HG03354 (cell line): ENCODE results near the gene FRAS1.
"Not testable (repeated sequence)": the region's sequence is repeated elsewhere in the genome, so short reads cannot be mapped to it uniquely, and the experiment has no call there.

Experiments used
- ATAC-seq: cut with Tn5 transposase; IDR thresholded peaks from one replicate; pipeline ENCODE4 v1.9.1; 2021; ENCODE audit warnings: mild to moderate bottlenecking; ENCODE audit not compliant: unreplicated experiment, poor library complexity, severe bottlenecking

The FRAS1 gene

GRCh38 chr4:78095081-78095480 is 38.0 kb downstream of the FRAS1 start:
- ATAC-seq = no peak

GRCh38 chr4:78099058-78099457 is 41.9 kb downstream of the FRAS1 start:
- no peak for ATAC-seq

DNA sequence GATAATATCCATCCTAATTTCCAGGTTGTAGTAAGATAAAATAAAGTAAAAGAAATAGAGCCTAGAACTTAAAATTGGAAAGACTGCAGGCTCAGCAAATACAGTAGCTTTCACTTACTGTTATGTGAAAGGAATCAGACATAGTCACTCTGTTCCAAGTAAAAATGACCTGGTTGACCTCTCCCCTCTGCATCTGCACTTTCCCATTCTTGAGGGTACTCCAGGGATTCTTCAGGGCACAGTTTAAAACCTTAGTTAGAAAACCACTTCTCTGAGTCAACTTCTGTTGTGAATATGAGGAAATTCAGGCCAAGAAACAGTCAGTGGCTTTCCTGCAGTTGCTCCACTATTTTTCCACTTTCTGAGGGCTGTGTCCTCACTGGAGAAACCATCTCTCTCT is 42.9 kb downstream of the FRAS1 start:
- ATAC-seq = no peak

DNA sequence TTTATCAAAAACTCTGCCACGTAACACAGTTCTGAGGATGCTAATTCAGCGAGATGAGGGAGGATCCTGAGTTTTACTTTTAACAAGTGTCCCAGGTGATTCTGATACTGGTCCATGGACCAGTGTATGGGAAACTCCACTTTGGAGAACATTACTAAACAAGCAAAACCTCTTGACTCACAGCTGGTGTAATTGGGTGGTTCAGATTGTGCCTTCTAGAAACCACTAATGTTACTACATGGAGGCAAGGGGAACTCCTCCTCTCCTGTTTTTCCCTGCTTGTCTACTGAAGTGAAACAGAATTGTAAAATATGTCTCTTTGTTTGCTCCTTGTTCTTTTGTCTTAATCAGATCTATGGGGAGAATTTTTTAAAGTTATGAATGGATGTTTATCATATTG is 62.6 kb downstream of the FRAS1 start:
- ATAC-seq = no peak

- no peak for ATAC-seq
Observed at GRCh38 chr4:78120144-78120880, 63.2 kb downstream of the FRAS1 start.

- no peak for ATAC-seq
Observed at GRCh38 chr4:78121338-78121904, 64.3 kb downstream of the FRAS1 start.

DNA sequence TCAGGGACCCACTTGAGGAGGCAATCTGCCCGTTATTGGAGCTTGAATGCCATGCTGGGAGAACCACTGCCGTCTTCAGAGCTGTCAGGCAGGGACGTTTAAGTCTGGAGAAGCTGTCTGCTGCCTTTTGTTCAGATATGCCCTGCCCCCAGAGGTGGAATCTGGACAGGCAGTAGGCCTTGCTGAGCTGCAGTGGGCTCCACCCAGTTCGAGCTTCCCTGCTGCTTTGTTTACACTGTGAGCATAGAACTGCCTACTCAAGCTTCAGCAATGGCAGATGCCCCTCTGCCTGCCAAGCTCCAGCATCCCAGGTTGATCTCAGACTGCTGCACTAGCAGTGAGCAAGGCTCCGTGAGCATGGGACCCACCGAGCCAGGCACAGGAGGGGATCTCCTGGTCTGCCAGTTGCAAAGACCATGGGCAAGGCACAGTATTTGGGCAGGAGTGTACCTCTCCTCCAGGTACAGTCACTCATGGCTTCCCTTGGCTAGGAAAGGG is 68.8 kb downstream of the FRAS1 start:
- ATAC-seq = not testable (repeated sequence)

DNA sequence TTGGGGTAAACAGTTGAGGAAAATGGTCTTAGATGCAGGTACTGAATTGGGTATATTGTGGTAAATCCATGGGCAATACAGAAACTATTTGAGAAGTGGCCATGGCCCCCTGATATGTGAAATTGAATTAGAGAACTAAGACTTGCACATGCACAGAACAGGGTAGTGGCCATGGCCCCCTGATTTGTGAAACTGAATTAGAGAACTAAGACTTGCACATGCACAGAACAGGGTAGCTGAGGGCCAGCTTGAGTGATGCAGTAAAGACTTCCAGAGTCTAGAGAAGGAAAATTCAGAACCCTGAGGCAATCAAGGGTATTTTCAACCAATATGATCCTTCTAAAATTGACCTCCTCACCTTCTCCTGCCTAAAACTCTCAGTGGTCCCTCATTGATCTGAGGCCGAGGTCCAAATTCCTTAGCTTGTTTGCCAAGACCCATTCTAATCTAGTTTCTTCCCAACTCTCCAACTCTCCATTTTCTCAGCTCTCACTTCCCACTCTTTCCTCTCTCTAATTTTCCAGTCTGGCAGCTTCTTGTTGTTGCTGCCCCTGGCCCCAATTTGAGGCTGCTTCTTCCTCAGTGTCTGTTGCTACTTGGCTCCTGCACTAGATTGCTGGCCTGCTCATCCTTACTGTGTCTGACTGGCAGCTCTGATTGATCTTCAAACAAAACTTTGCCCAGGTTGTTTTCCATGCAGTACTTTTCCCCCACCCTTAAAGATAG is 72.4 kb downstream of the FRAS1 start:
- ATAC-seq = no peak

- ATAC-seq = no peak
Observed at GRCh38 chr4:78131403-78131802, 74.3 kb downstream of the FRAS1 start.

GRCh38 chr4:78136109-78137081 is 79.3 kb downstream of the FRAS1 start:
- no peak for ATAC-seq

GRCh38 chr4:78137532-78137931 is 80.4 kb downstream of the FRAS1 start:
- ATAC-seq = no peak

DNA sequence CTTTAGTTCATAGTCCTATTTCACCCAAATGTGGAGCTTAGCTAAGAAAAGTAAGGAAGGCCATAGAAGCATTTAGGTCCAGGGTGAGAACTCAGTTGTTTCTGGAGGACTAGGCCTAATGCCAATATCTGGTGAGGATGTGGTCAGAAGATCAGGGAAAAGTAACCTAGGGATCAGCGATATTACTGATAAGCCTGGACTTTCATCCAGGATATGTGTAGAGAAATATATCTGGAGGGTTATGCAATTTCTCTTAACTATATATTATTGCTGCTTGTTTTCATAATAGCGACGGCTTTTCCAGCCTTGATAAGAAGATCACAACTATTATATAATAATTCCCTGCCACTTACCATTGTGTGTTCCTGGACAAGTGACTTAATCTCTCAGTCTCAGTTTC is 81.1 kb downstream of the FRAS1 start:
- no peak for ATAC-seq

DNA sequence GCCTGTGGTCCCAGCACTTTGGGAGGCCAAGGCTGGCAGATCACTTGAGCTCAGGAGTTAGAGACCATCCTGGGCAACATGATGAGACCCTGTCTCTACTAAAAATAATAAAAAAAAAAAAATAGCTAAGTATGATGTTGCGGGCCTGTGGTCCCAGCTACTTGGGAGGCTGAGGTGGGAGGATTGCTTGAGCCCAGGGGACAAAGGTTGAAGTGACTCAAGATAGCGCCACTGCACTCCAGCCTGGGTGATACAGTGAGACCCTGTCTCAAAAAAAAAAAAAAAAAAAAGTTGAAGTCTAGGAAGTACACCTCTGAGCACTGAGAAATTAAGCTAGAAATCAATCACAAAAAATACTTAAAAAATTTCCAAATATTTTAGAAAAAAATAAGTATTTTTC is 86.5 kb downstream of the FRAS1 start:
- no peak for ATAC-seq

DNA sequence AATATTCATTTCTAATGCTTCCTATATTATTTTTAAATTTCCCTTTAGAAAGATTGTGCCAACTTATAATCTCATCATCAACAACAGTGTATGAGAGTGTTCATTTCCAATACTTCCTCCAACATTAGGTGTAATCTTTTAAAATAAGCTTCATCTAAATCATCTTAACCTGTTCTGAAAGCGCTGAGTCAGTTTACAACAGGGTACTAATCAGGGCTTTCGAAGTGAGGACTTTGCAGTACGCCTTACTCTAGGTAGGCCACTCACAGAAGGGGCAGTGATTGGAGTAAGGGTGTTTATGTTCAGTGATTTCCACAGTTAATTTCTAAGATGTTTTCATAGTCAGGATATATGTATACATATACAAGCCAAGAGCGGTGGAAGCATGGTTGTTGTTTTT is 87.9 kb downstream of the FRAS1 start:
- no peak for ATAC-seq

- ATAC-seq = no peak
Observed at GRCh38 chr4:78145622-78146021, 88.5 kb downstream of the FRAS1 start.

GRCh38 chr4:78149751-78150542 is 92.8 kb downstream of the FRAS1 start:
- no peak for ATAC-seq

GRCh38 chr4:78150543-78150864 is 93.4 kb downstream of the FRAS1 start:
- no peak for ATAC-seq

GRCh38 chr4:78152795-78153194 is 95.7 kb downstream of the FRAS1 start:
- ATAC-seq = no peak

DNA sequence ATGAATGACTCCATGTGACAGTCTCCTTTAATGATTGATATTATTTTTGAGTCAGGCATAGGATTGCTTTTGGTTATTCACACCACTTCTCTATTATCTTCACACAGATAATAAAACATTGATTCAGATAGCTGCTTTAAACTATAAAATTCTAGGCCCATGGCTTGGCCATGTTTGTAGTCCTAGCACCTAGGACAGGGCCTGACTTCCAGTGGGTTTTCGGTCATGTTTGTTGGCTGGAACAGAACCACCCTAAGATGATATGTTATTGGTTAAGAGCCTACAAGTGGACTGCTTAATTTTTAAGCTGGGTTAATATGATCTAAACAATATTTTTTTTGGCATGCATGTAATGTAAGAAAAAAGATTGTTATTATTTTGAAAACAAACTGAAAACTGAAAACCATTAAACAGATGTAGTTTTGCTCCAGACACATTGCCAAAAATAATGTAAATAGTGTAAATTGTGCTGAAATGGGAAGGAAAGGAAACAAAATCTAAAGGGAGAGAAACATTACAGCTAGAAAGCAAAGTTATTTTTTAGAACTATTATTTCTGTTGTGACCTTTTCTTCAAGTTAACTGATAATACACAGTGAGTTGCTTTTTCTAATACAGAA is 98.0 kb downstream of the FRAS1 start:
- no peak for ATAC-seq
